CD4-positive, CD25-positive, alpha-beta regulatory T cell (primary cell): ENCODE data around the gene ASB15. TPM values are rescaled to one million over a fixed set of nuclear protein-coding genes. Genes with fewer than 3 reads are reported as not detected.

Experiments
- ATAC-seq, 2 donors: fragments of 150-1000 bp; cut with Tn5 transposase; one replicate each; pipeline ENCODE4 v1.10.0; 2021; ENCODE audit warnings: low read depth in 2 of 2, moderate number of reproducible peaks in 2 of 2, moderate library complexity in 1 of 2
- DNase-seq, 3 donors: peaks; one replicate each; pipeline versions ENCODE4 v3.0.0 to v3.0.0-alpha.2; 2012 to 2022; ENCODE audit warnings: mixed read lengths in 1 of 3
- H3K27ac ChIP-seq: one replicate; pipeline ENCODE4 v1.7.0; 2013; ENCODE audit warnings: mild to moderate bottlenecking, low read length; ENCODE audit not compliant: insufficient read depth, poor library complexity, severe bottlenecking
- H3K27me3 ChIP-seq: one replicate; pipeline ENCODE4 v1.7.0; 2013; ENCODE audit warnings: low read length; ENCODE audit not compliant: control insufficient read depth, insufficient read depth
- H3K36me3 ChIP-seq: one replicate; pipeline ENCODE4 v1.7.0; 2013; ENCODE audit warnings: mild to moderate bottlenecking, low read length, moderate library complexity; ENCODE audit not compliant: control insufficient read depth, insufficient read depth
- H3K4me1 ChIP-seq: 2 replicates; pipeline ENCODE4 v1.7.0; 2013; ENCODE audit warnings: mild to moderate bottlenecking, low read length; ENCODE audit not compliant: insufficient read depth, control insufficient read depth, poor library complexity, severe bottlenecking
- H3K4me3 ChIP-seq: one replicate; pipeline ENCODE4 v1.7.0; 2013; ENCODE audit warnings: low read depth, mild to moderate bottlenecking, low read length, moderate library complexity
- H3K9me3 ChIP-seq, 2 experiments: 1 replicate in 1 of 2; 2 replicates in 1 of 2; pipeline ENCODE4 v1.7.0; 2013; ENCODE audit warnings: low read length in 2 of 2, mild to moderate bottlenecking in 1 of 2, moderate library complexity in 1 of 2; ENCODE audit not compliant: control insufficient read depth in 2 of 2
- H3K27ac Mint-ChIP-seq, 3 donors: one replicate each; pipeline ENCODE4 v1.8.0; 2020 to 2022; ENCODE audit warnings: mild to moderate bottlenecking in 3 of 3, mixed read lengths in 3 of 3, moderate library complexity in 2 of 3
- H3K27me3 Mint-ChIP-seq: one replicate; pipeline ENCODE4 v1.8.0; 2022; ENCODE audit warnings: mild to moderate bottlenecking, mixed read lengths
- H3K36me3 Mint-ChIP-seq: one replicate; pipeline ENCODE4 v1.8.0; 2020; ENCODE audit warnings: mixed read lengths
- H3K4me1 Mint-ChIP-seq, 4 donors: one replicate each; pipeline ENCODE4 v1.8.0; 2020 to 2022; ENCODE audit warnings: mixed read lengths in 4 of 4, mild to moderate bottlenecking in 1 of 4
- H3K4me3 Mint-ChIP-seq, 4 donors: one replicate each; pipeline ENCODE4 v1.8.0; 2020 to 2022; ENCODE audit warnings: mild to moderate bottlenecking in 4 of 4, mixed read lengths in 4 of 4, moderate library complexity in 3 of 4
- H3K9me3 Mint-ChIP-seq, 7 donors: one replicate each; pipeline ENCODE4 v1.8.0; 2020 to 2022; ENCODE audit warnings: mixed read lengths in 7 of 7, mild to moderate bottlenecking in 3 of 7, moderate library complexity in 2 of 7
- polyA plus RNA-seq, 4 donors: library from polyadenylated mRNA; unstranded; fragments of 300-500 nt; fragmentation: Illumina TruSeq; gene quantifications; one replicate each; pipeline ENCODE4 v1.2.3, GENCODE V29; 2021
- total RNA-seq: library from RNA; stranded (reverse); gene quantifications from one replicate; pipeline ENCODE4 v1.2.3, GENCODE V29; 2022

ASB15 gene
- total and polyA plus RNA-seq, 5 donors from 2014 or later, result 0.14 TPM; not detected in 4

- no peaks in the 10 kb centered on the region for H3K36me3 Mint-ChIP-seq
- H3K27ac Mint-ChIP-seq, result no peak overlapping the region
- Histone ChIP-seq H3K27ac (no peak overlapping the region), H3K36me3 (no peaks in the 10 kb centered on the region), H3K9me3 (no peaks in the 10 kb centered on the region), H3K27me3 (peaks cover 4% of the 10 kb centered on the region), H3K4me3 (no peak overlapping the region), H3K4me1 (no peaks in the 10 kb centered on the region)
- H3K27me3 Mint-ChIP-seq, result peaks cover 10% of the 10 kb centered on the region
- no peaks in the 10 kb centered on the region for H3K4me1 Mint-ChIP-seq
- no peaks in the 10 kb centered on the region for H3K9me3 Mint-ChIP-seq
- DNase-seq (no peak), ATAC-seq (no peak)
- H3K4me3 Mint-ChIP-seq, result no peak overlapping the region
These were observed 60.1 kb downstream of the ASB15 start for GRCh38 chr7:123661765-123662164.

- Histone ChIP-seq H3K27me3 (peaks cover 4% of the 10 kb centered on the region), H3K27ac (no peak overlapping the region), H3K36me3 (no peaks in the 10 kb centered on the region), H3K4me1 (no peaks in the 10 kb centered on the region), H3K4me3 (no peak overlapping the region), H3K9me3 (no peaks in the 10 kb centered on the region)
- H3K4me3 Mint-ChIP-seq, result no peak overlapping the region
- no peak overlapping the region for H3K27ac Mint-ChIP-seq
- no peaks in the 10 kb centered on the region for H3K36me3 Mint-ChIP-seq
- ATAC-seq (no peak), DNase-seq (no peak)
- no peaks in the 10 kb centered on the region for H3K9me3 Mint-ChIP-seq
- peaks cover 10% of the 10 kb centered on the region for H3K27me3 Mint-ChIP-seq
- no peaks in the 10 kb centered on the region for H3K4me1 Mint-ChIP-seq
These were observed 60.7 kb downstream of the ASB15 start for GRCh38 chr7:123662293-123662692.

GRCh38 chr7:123662755-123663154 is 61.1 kb downstream of the ASB15 start:
- H3K27ac Mint-ChIP-seq, result no peak overlapping the region
- H3K36me3 Mint-ChIP-seq, result no peaks in the 10 kb centered on the region
- peaks cover 10% of the 10 kb centered on the region for H3K27me3 Mint-ChIP-seq
- no peak overlapping the region for H3K4me3 ChIP-seq
- H3K36me3 ChIP-seq, result no peaks in the 10 kb centered on the region
- no peaks in the 10 kb centered on the region for H3K4me1 Mint-ChIP-seq
- H3K9me3 ChIP-seq, result no peaks in the 10 kb centered on the region
- ATAC-seq (no peak), DNase-seq (no peak)
- no peak overlapping the region for H3K27ac ChIP-seq
- no peaks in the 10 kb centered on the region for H3K4me1 ChIP-seq
- H3K4me3 Mint-ChIP-seq, result no peak overlapping the region
- H3K27me3 ChIP-seq, result peaks cover 4% of the 10 kb centered on the region
- H3K9me3 Mint-ChIP-seq, result no peaks in the 10 kb centered on the region

- Mint-ChIP-seq H3K9me3 (no peaks in the 10 kb centered on the region), H3K27me3 (peaks cover 10% of the 10 kb centered on the region)
These were observed 61.6 kb downstream of the ASB15 start for GRCh38 chr7:123663200-123663599.

GRCh38 chr7:123665157-123665556 is 63.5 kb downstream of the ASB15 start:
- peaks cover 4% of the 10 kb centered on the region for H3K27me3 ChIP-seq
- Mint-ChIP-seq H3K36me3 (no peaks in the 10 kb centered on the region), H3K4me3 (no peak overlapping the region), H3K27ac (no peak overlapping the region), H3K4me1 (no peaks in the 10 kb centered on the region), H3K27me3 (peaks cover 5% of the 10 kb centered on the region), H3K9me3 (no peaks in the 10 kb centered on the region)
- DNase-seq (no peak), ATAC-seq (no peak)
- H3K4me3 ChIP-seq, result no peak overlapping the region
- no peaks in the 10 kb centered on the region for H3K36me3 ChIP-seq
- H3K4me1 ChIP-seq, result no peaks in the 10 kb centered on the region
- no peak overlapping the region for H3K27ac ChIP-seq
- H3K9me3 ChIP-seq, result no peaks in the 10 kb centered on the region

More at GRCh38 chr7:123663200-123663599, 61.6 kb downstream of the ASB15 start:
- H3K36me3 ChIP-seq, result no peaks in the 10 kb centered on the region
- Mint-ChIP-seq H3K4me1 (no peaks in the 10 kb centered on the region), H3K36me3 (no peaks in the 10 kb centered on the region), H3K4me3 (no peak overlapping the region), H3K27ac (no peak overlapping the region)
- H3K4me1 ChIP-seq, result no peaks in the 10 kb centered on the region
- H3K27me3 ChIP-seq, result peaks cover 4% of the 10 kb centered on the region
- H3K9me3 ChIP-seq, result no peaks in the 10 kb centered on the region
- ATAC-seq (no peak), DNase-seq (no peak)
- no peak overlapping the region for H3K27ac ChIP-seq
- no peak overlapping the region for H3K4me3 ChIP-seq

GRCh38 chr7:123665896-123666295 is 64.3 kb downstream of the ASB15 start:
- H3K27me3 Mint-ChIP-seq, result peaks cover 5% of the 10 kb centered on the region
- ATAC-seq (no peak), DNase-seq (no peak)
- H3K27ac Mint-ChIP-seq, result no peak overlapping the region
- no peaks in the 10 kb centered on the region for H3K9me3 Mint-ChIP-seq
- H3K4me1 Mint-ChIP-seq, result peaks cover 0 to under 1% (median 0%) of the 10 kb centered on the region in 4 donors
- H3K4me3 Mint-ChIP-seq, result no peak overlapping the region
- H3K27me3 ChIP-seq, result peaks cover 4% of the 10 kb centered on the region
- H3K9me3 ChIP-seq, result no peaks in the 10 kb centered on the region
- H3K27ac ChIP-seq, result no peak overlapping the region
- no peaks in the 10 kb centered on the region for H3K4me1 ChIP-seq
- H3K4me3 ChIP-seq, result no peak overlapping the region
- H3K36me3 Mint-ChIP-seq, result no peaks in the 10 kb centered on the region
- no peaks in the 10 kb centered on the region for H3K36me3 ChIP-seq

GRCh38 chr7:123666492-123666891 is 64.9 kb downstream of the ASB15 start:
- Histone ChIP-seq H3K36me3 (no peaks in the 10 kb centered on the region), H3K4me3 (no peak overlapping the region), H3K4me1 (no peaks in the 10 kb centered on the region), H3K9me3 (no peaks in the 10 kb centered on the region), H3K27ac (no peak overlapping the region), H3K27me3 (peaks cover 4% of the 10 kb centered on the region)
- Mint-ChIP-seq H3K4me3 (no peak overlapping the region), H3K4me1 (peaks cover 0 to 3% (median 0%) of the 10 kb centered on the region in 4 donors), H3K27ac (no peak overlapping the region), H3K36me3 (no peaks in the 10 kb centered on the region), H3K9me3 (peaks cover 0 to 2% (median 0%) of the 10 kb centered on the region in 7 donors), H3K27me3 (peaks cover 5% of the 10 kb centered on the region)
- ATAC-seq, result no peak
- no peak for DNase-seq

- H3K4me1 ChIP-seq, result no peaks in the 10 kb centered on the region
- H3K9me3 ChIP-seq, result no peaks in the 10 kb centered on the region
- Mint-ChIP-seq H3K9me3 (peaks cover 0 to 2% (median 0%) of the 10 kb centered on the region in 7 donors), H3K4me3 (no peak overlapping the region), H3K4me1 (peaks cover 0 to 3% (median 0%) of the 10 kb centered on the region in 4 donors), H3K27me3 (no peaks in the 10 kb centered on the region), H3K27ac (no peak overlapping the region), H3K36me3 (no peaks in the 10 kb centered on the region)
- H3K27me3 ChIP-seq, result no peaks in the 10 kb centered on the region
- no peak for ATAC-seq
- H3K4me3 ChIP-seq, result no peak overlapping the region
- no peak for DNase-seq
- H3K27ac ChIP-seq, result no peak overlapping the region
- H3K36me3 ChIP-seq, result no peaks in the 10 kb centered on the region
These were observed 67.9 kb downstream of the ASB15 start for GRCh38 chr7:123669485-123669884.
